ENCODE data around the gene TTLL9.

GRCh38 chr20:31824554-31825313 lies 45.7 kb upstream of the TTLL9 start:
- no peak for TF ChIP-seq CTCF (IDR thresholded peaks at IDR 0.05)
- TF ChIP-seq REST (IDR thresholded peaks at IDR 0.05; ENCODE audit: insufficient read depth in 1 of 2, low read depth in 2 of 2, low read length in 1 of 2) = no peak
- no peak for TF ChIP-seq TCF7L2 (IDR thresholded peaks at IDR 0.05; ENCODE audit: low read depth, low read length)

Measured in Panc1 (cell line).